Rectal smooth muscle tissue (tissue), 1 donor: Measurements from ENCODE around the gene GOLGA6A.
A peak's percentile ranks its signal among the peaks of the same experiment; 100 is the strongest.

Experiments
- H3K27ac ChIP-seq: one replicate; pipeline ENCODE4 v1.7.0; 2013; ENCODE audit warnings: low read depth, low read length, inconsistent platforms
- H3K27me3 ChIP-seq: one replicate; pipeline ENCODE4 v1.7.0; 2013; ENCODE audit warnings: low read length; ENCODE audit not compliant: control insufficient read depth, insufficient read depth
- H3K36me3 ChIP-seq: one replicate; pipeline ENCODE4 v1.7.0; 2013; ENCODE audit warnings: low read length; ENCODE audit not compliant: control insufficient read depth, insufficient read depth
- H3K4me1 ChIP-seq: one replicate; pipeline ENCODE4 v1.7.0; 2013; ENCODE audit warnings: low read length; ENCODE audit not compliant: control insufficient read depth, insufficient read depth
- H3K4me3 ChIP-seq: one replicate; pipeline ENCODE4 v1.7.0; 2013; ENCODE audit warnings: low read length
- H3K9ac ChIP-seq: one replicate; pipeline ENCODE4 v1.7.0; 2013; ENCODE audit warnings: low read length

GOLGA6A gene

GRCh38 chr15:74044267-74045110, 37.9 kb downstream of the GOLGA6A start:
- Histone ChIP-seq H3K9ac (no peak overlapping the region), H3K4me3 (no peak overlapping the region), H3K36me3 (no peaks in the 10 kb centered on the region), H3K4me1 (peaks cover 11% of the 10 kb centered on the region), H3K27ac (no peak overlapping the region), H3K27me3 (peaks cover 3% of the 10 kb centered on the region)

GRCh38 chr15:74043425-74044266, 38.7 kb downstream of the GOLGA6A start:
- H3K4me1 ChIP-seq: peaks cover 14% of the 10 kb centered on the region
- H3K27me3 ChIP-seq: peaks cover 3% of the 10 kb centered on the region
- H3K9ac ChIP-seq: no peak overlapping the region
- H3K4me3 ChIP-seq: no peak overlapping the region
- no peaks in the 10 kb centered on the region for H3K36me3 ChIP-seq
- no peak overlapping the region for H3K27ac ChIP-seq

- no peaks in the 10 kb centered on the region for H3K36me3 ChIP-seq
- H3K4me3 ChIP-seq: no peak overlapping the region
- H3K4me1 ChIP-seq: peaks cover 11% of the 10 kb centered on the region
- peaks cover under 1% of the 10 kb centered on the region for H3K27me3 ChIP-seq
- no peak overlapping the region for H3K9ac ChIP-seq
- H3K27ac ChIP-seq: no peak overlapping the region
These were observed 39.5 kb downstream of the GOLGA6A start for GRCh38 chr15:74042603-74043424.

- H3K4me3 ChIP-seq: no peak overlapping the region
- no peaks in the 10 kb centered on the region for H3K36me3 ChIP-seq
- H3K4me1 ChIP-seq: peaks cover 14% of the 10 kb centered on the region
- no peaks in the 10 kb centered on the region for H3K27me3 ChIP-seq
- H3K9ac ChIP-seq: no peak overlapping the region
- H3K27ac ChIP-seq: no peak overlapping the region
These were observed 40.4 kb downstream of the GOLGA6A start for GRCh38 chr15:74041777-74042435.

GRCh38 chr15:74041311-74041756, 41.0 kb downstream of the GOLGA6A start:
- Histone ChIP-seq H3K27ac (peak overlapping the region; percentile 36), H3K9ac (no peak overlapping the region), H3K4me1 (peaks cover 18% of the 10 kb centered on the region), H3K4me3 (no peak overlapping the region), H3K36me3 (peaks cover 2% of the 10 kb centered on the region), H3K27me3 (no peaks in the 10 kb centered on the region)

- no peak overlapping the region for H3K9ac ChIP-seq
- H3K4me3 ChIP-seq: no peak overlapping the region
- no peaks in the 10 kb centered on the region for H3K27me3 ChIP-seq
- no peak overlapping the region for H3K27ac ChIP-seq
- peaks cover 18% of the 10 kb centered on the region for H3K4me1 ChIP-seq
- H3K36me3 ChIP-seq: peaks cover 8% of the 10 kb centered on the region
These were observed 42.1 kb downstream of the GOLGA6A start for GRCh38 chr15:74040109-74040850.

- H3K36me3 ChIP-seq: peaks cover 9% of the 10 kb centered on the region
- H3K4me3 ChIP-seq: no peak overlapping the region
- no peaks in the 10 kb centered on the region for H3K27me3 ChIP-seq
- no peak overlapping the region for H3K27ac ChIP-seq
- H3K4me1 ChIP-seq: peaks cover 18% of the 10 kb centered on the region
- no peak overlapping the region for H3K9ac ChIP-seq
These were observed 42.7 kb downstream of the GOLGA6A start for GRCh38 chr15:74039656-74040010.

- Histone ChIP-seq H3K4me3 (no peak overlapping the region), H3K36me3 (peaks cover 12% of the 10 kb centered on the region), H3K27ac (no peak overlapping the region), H3K9ac (no peak overlapping the region), H3K4me1 (peaks cover 18% of the 10 kb centered on the region), H3K27me3 (no peaks in the 10 kb centered on the region)
These were observed 43.4 kb downstream of the GOLGA6A start for GRCh38 chr15:74038707-74039655.

GRCh38 chr15:74037171-74038117, 44.9 kb downstream of the GOLGA6A start:
- Histone ChIP-seq H3K36me3 (peaks cover 25% of the 10 kb centered on the region), H3K27me3 (no peaks in the 10 kb centered on the region), H3K27ac (no peak overlapping the region), H3K4me1 (peaks cover 18% of the 10 kb centered on the region), H3K9ac (no peak overlapping the region), H3K4me3 (no peak overlapping the region)
